ENCODE data around the gene FRS2. TPM values are rescaled to one million over a fixed set of nuclear protein-coding genes. Genes with fewer than 3 reads are reported as not detected.

FRS2 gene
- 24.7 and 34.5 TPM in 2 replicates for total RNA-seq

GRCh38 chr12:69470189-69471075 is at the start of gene FRS2:
Gene FRS2 (plus strand): TSS chr12:69470388. CDS start chr12:69569031, 98,643 bp downstream.

GRCh38 chr12:69585189-69586062 is 115.2 kb downstream of the FRS2 start, which contains the start of gene CCT2:
Gene CCT2 (plus strand): TSS chr12:69585459. CDS start chr12:69585522, 63 bp downstream.

DNA sequence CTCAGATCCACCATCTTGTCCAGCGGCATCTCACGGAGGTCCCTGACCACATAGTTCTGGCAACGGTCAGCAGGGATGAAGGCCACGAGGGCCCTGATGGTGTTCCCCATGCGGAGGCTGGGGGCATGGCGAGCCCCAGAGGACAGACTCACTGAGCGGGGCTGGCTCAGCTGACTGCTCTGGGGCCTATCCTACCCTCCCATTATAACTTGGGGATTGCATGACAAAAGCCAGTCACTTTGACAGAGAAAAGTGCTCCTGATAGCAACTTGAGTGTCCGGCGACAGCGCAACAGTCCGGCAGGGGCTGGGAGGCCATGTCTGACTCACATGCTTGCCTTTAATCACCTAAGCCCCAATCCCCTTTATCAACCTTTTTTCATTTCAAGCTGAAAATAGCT is 140.5 kb downstream of the FRS2 start, which contains the start of gene LRRC10:
TSS of gene LRRC10 (minus strand) at position 179 of the 400 bp plus-strand sequence. CDS start at position 110, 69 bp downstream.

Other genes starting within 250 kb of the FRS2 start
- 23.0 and 26.8 TPM in 2 replicates for gene CPSF6, start 230.8 kb upstream of the FRS2 start, total RNA-seq
- gene LYZ, start 122.0 kb upstream of the FRS2 start, total RNA-seq: 0.19 and 0.53 TPM in 2 replicates
- 9.5 and 10.3 TPM in 2 replicates for gene YEATS4, start 110.6 kb upstream of the FRS2 start, total RNA-seq
- 141 and 178 TPM in 2 replicates for gene CCT2, start 115.1 kb downstream of the FRS2 start, total RNA-seq
- gene LRRC10, start 140.5 kb downstream of the FRS2 start, total RNA-seq: not detected in 2 replicates
- under 0.01 TPM in 1 of 2 replicates, not detected in the other for gene BEST3, start 228.9 kb downstream of the FRS2 start, total RNA-seq